K562 (cell line): ENCODE results near the gene PPP4R3B. TPM values are rescaled to one million over a fixed set of nuclear protein-coding genes. Genes with fewer than 3 reads are reported as not detected.

Source experiments
- ATAC-seq: fragments of 200-7000 bp; cut with Tn5 transposase; 3 replicates; pipeline ENCODE4 v1.9.1; 2020; ENCODE audit warnings: moderate library complexity
- BruUV-seq: library from RNA; stranded (reverse); fragments of 400-500 nt; replicated peaks from 2 replicates; lab custom pipeline; 2021; lab: Mats Ljungman, UMichigan
- CTCF ChIA-PET: fragments of 300-600 bp; formaldehyde crosslinking; extraction: SDS; loops from one replicate; lab custom pipeline; 2021; ENCODE audit warnings: low intra/inter-chr PET ratio; lab: Yijun Ruan, JAX
- POLR2A ChIA-PET: fragments of 300-600, 350-650 bp; sonication (Branson Sonifier 250); formaldehyde crosslinking; extraction: SDS; loops from one replicate; lab custom pipeline; 2021; ENCODE audit warnings: antibody characterized with exemption, inconsistent platforms; lab: Yijun Ruan, JAX
- DNase-seq, 4 experiments: peaks; one replicate each; pipeline versions ENCODE4 v3.0.0 to v3.0.0-alpha.2; 2011 to 2018; ENCODE audit warnings: low spot score in 3 of 4, mixed read lengths in 3 of 4; ENCODE audit errors: extremely low read depth in 1 of 4
- FAIRE-seq: peaks from 2 replicates; lab custom pipeline; 2011; peaks lifted over from hg19 to GRCh38; lab: Jason Lieb, UNC
- H2AFZ ChIP-seq: 2 replicates; pipeline ENCODE4 v1.6.0; 2011; ENCODE audit warnings: low read depth, low read length, control low read depth, inconsistent platforms
- H3K27ac ChIP-seq: fragments of 200-600 bp; 3 replicates; pipeline ENCODE4 v1.8.0; 2011; ENCODE audit warnings: low read depth, mild to moderate bottlenecking, control low read depth, inconsistent platforms, low read length, moderate library complexity, mixed read lengths; ENCODE audit errors: extremely low read depth
- H3K27me3 ChIP-seq, 2 experiments: fragments of 300-600 bp in 1 of 2; 2 replicates in 1 of 2; 3 replicates in 1 of 2; pipeline versions ENCODE4 v1.6.0 to v1.8.0; 2011; ENCODE audit warnings: inconsistent platforms in 2 of 2, low read length in 2 of 2, mild to moderate bottlenecking in 1 of 2, mixed read lengths in 1 of 2, moderate library complexity in 1 of 2; ENCODE audit not compliant: control insufficient read depth in 2 of 2, insufficient read depth in 2 of 2
- H3K36me3 ChIP-seq: fragments of 300-600 bp; 3 replicates; pipeline ENCODE4 v1.8.0; 2011; ENCODE audit warnings: mild to moderate bottlenecking, low read length, inconsistent platforms; ENCODE audit not compliant: control insufficient read depth, insufficient read depth
- H3K4me1 ChIP-seq, 2 experiments: fragments of 200-600 bp in 1 of 2; replicated peaks in 1 of 2; 2 replicates in 1 of 2; 3 replicates in 1 of 2; pipeline versions ENCODE4 v1.5.1 to v1.8.0; 2011; ENCODE audit warnings: inconsistent platforms in 2 of 2, low read length in 2 of 2, mild to moderate bottlenecking in 1 of 2, mixed read lengths in 1 of 2, moderate library complexity in 1 of 2; ENCODE audit not compliant: control insufficient read depth in 2 of 2, insufficient read depth in 2 of 2
- H3K4me2 ChIP-seq: 2 replicates; pipeline ENCODE4 v1.6.1; 2011; ENCODE audit warnings: low read length, control low read depth, inconsistent platforms, mixed read lengths; ENCODE audit not compliant: insufficient read depth
- H3K4me3 ChIP-seq: fragments of 200-600 bp; sonication (generic), shearing (Covaris generic); 2 replicates; pipeline ENCODE4 v1.5.1; 2016; ENCODE audit warnings: control low read depth, inconsistent platforms
- H3K79me2 ChIP-seq: fragments of 200-600 bp; 3 replicates; pipeline ENCODE4 v1.8.0; 2011; ENCODE audit warnings: low read length, inconsistent platforms; ENCODE audit not compliant: control insufficient read depth, insufficient read depth
- H3K9ac ChIP-seq, 2 experiments: 2 replicates each; pipeline versions ENCODE4 v1.6.0 to v1.6.1; 2011; ENCODE audit warnings: low read depth in 2 of 2, low read length in 2 of 2, control low read depth in 1 of 2, inconsistent platforms in 1 of 2, mild to moderate bottlenecking in 1 of 2, mixed read lengths in 1 of 2; ENCODE audit not compliant: insufficient read depth in 1 of 2
- H3K9me1 ChIP-seq: one replicate; pipeline ENCODE4 v1.6.0; 2011; ENCODE audit warnings: inconsistent platforms, mild to moderate bottlenecking, low read length, moderate library complexity; ENCODE audit not compliant: control insufficient read depth, insufficient read depth
- H3K9me3 ChIP-seq: replicated peaks from 2 replicates; pipeline ENCODE4 v1.5.1; 2011; ENCODE audit warnings: low read depth, low read length, inconsistent platforms; ENCODE audit not compliant: control insufficient read depth, insufficient read depth
- H4K20me1 ChIP-seq: replicated peaks from 2 replicates; pipeline ENCODE4 v1.6.1; 2011; ENCODE audit warnings: low read length, inconsistent platforms, mixed read lengths; ENCODE audit not compliant: control insufficient read depth, insufficient read depth
- CGGBP1 ChIP-seq: fragments of 250-450 bp; sonication (Bioruptor Pico); IDR thresholded peaks from 2 replicates; pipeline ENCODE4 v1.9.0; 2021; ENCODE audit warnings: mild to moderate bottlenecking
- CHD2 ChIP-seq: IDR thresholded peaks from 2 replicates; pipeline ENCODE4 v1.6.1; 2011; ENCODE audit warnings: low read depth, low read length
- CREB3L1 ChIP-seq: fragments of 450-650 bp; IDR thresholded peaks from 2 replicates; pipeline ENCODE4 v1.6.1; 2014; ENCODE audit warnings: low read depth, mild to moderate bottlenecking, moderate library complexity, borderline replicate concordance
- DDX20 ChIP-seq: fragments of 450-650 bp; IDR thresholded peaks from 2 replicates; pipeline ENCODE4 v1.6.1; 2016; ENCODE audit warnings: missing genetic modification characterization, low read depth, mild to moderate bottlenecking, missing compliant biosample characterization, moderate library complexity
- HDAC1 ChIP-seq, 2 experiments: fragments of 450-650 bp; IDR thresholded peaks; 2 replicates each; pipeline ENCODE4 v1.6.1; 2016 to 2017; ENCODE audit warnings: inconsistent platforms in 1 of 2, mild to moderate bottlenecking in 1 of 2, moderate library complexity in 1 of 2
- IFI16 ChIP-seq: fragments of 250-450 bp; sonication (Bioruptor Pico); IDR thresholded peaks from 2 replicates; pipeline ENCODE4 v2.1.2; 2022; ENCODE audit warnings: mild to moderate bottlenecking, inconsistent platforms
- KAT8 ChIP-seq: fragments of 450-650 bp; IDR thresholded peaks from 2 replicates; pipeline ENCODE4 v1.6.1; 2016; ENCODE audit warnings: low read depth, mild to moderate bottlenecking
- KLF13 ChIP-seq: fragments of 450-650 bp; IDR thresholded peaks from 2 replicates; pipeline ENCODE4 v1.6.1; 2016; ENCODE audit warnings: missing genetic modification characterization, low read depth, mild to moderate bottlenecking, missing compliant biosample characterization, moderate library complexity, borderline replicate concordance
- MCM3 ChIP-seq: fragments of 450-650 bp; IDR thresholded peaks from 2 replicates; pipeline ENCODE4 v1.6.1; 2016
- PHB ChIP-seq: fragments of 250-450 bp; sonication (Bioruptor Pico); IDR thresholded peaks from 2 replicates; pipeline ENCODE4 v1.5.0; 2021
- PTTG1 ChIP-seq: fragments of 450-650 bp; IDR thresholded peaks from 2 replicates; pipeline ENCODE4 v1.6.1; 2016; ENCODE audit warnings: low read depth, mild to moderate bottlenecking, missing genetic modification characterization, missing compliant biosample characterization
- RBM25 ChIP-seq: fragments of 200-400 bp; formaldehyde crosslinking; IDR thresholded peaks from 2 replicates; pipeline ENCODE4 v1.6.1; 2018; ENCODE audit warnings: low read length, low read depth, moderate library complexity; ENCODE audit not compliant: severe bottlenecking
- SIN3B ChIP-seq: fragments of 450-650 bp; IDR thresholded peaks from 2 replicates; pipeline ENCODE4 v1.6.1; 2017; ENCODE audit warnings: low read depth, mild to moderate bottlenecking, moderate library complexity
- TCF7 ChIP-seq: sonication (generic); IDR thresholded peaks from 2 replicates; pipeline ENCODE4 v1.6.1; 2016; ENCODE audit warnings: antibody characterized with exemption, borderline replicate concordance
- ZBTB33 ChIP-seq: sonication (generic); formaldehyde crosslinking; IDR thresholded peaks from 2 replicates; pipeline ENCODE4 v1.8.1; 2023; ENCODE audit warnings: mild to moderate bottlenecking, missing genetic modification reagents
- ZFX ChIP-seq: sonication (generic); formaldehyde crosslinking; IDR thresholded peaks from 2 replicates; pipeline ENCODE4 v1.8.0; 2022; ENCODE audit warnings: mild to moderate bottlenecking, missing genetic modification reagents, moderate library complexity
- ZNF121 ChIP-seq: sonication (generic); formaldehyde crosslinking; conservative IDR thresholded peaks from 2 replicates; pipeline ENCODE4 v1.8.0; 2022; ENCODE audit warnings: missing genetic modification reagents
- ZNF124 ChIP-seq: sonication (generic); formaldehyde crosslinking; IDR thresholded peaks from 2 replicates; pipeline ENCODE4 v1.8.1; 2022; ENCODE audit warnings: missing genetic modification reagents
- ZNF511 ChIP-seq: sonication (generic); formaldehyde crosslinking; IDR thresholded peaks from 2 replicates; pipeline ENCODE4 v1.8.0; 2022; ENCODE audit warnings: mild to moderate bottlenecking, missing genetic modification reagents
- WGBS: fragments of 100-300 bp; shearing (Covaris generic); methylation state at CpG from one replicate; pipeline ENCODE4 v1.1.6; 2016; ENCODE audit warnings: low coverage, mixed read lengths; ENCODE audit not compliant: insufficient coverage; ENCODE audit errors: missing lambda C conversion rate; 5-methylcytosine and 5-hydroxymethylcytosine counted together
- in situ Hi-C: fragments of 300-500 bp; cut with MboI; formaldehyde crosslinking; loops from 4 replicates; pipeline ENCODE4 v1.15.0; 2018; ENCODE audit warnings: inconsistent platforms, mixed read lengths
- intact Hi-C: fragments of 100-400 bp; cut with micrococcal nuclease; formaldehyde crosslinking; loops from 2 replicates; pipeline ENCODE4 v1.14.2; 2022
- polyA plus RNA-seq, 8 experiments: library from polyadenylated mRNA; depleted of rRNA in 4 of 8; stranded (reverse) in 5 of 8; unstranded in 3 of 8; fragments of >200 nt; fragmentation: Nextera tagmentation in 2 of 8; fragmentation: Illumina TruSeq in 1 of 8; extraction: Ambion mirVana in 2 of 8; extraction: Trizol in 1 of 8; gene quantifications; 2 replicates each; pipeline versions ENCODE4 v1.2.1 to v1.2.3, GENCODE V29; 2011 to 2014; ENCODE audit warnings: inconsistent platforms in 1 of 8, missing spikeins in 1 of 8
- total RNA-seq, 7 experiments: library from RNA; depleted of rRNA in 6 of 7; stranded (reverse); fragments of >200 nt in 6 of 7; fragmentation: Illumina TruSeq in 2 of 7; extraction: Trizol in 2 of 7; gene quantifications; 2 replicates each; pipeline versions ENCODE4 v1.2.1 to v1.2.3, GENCODE V29; 2011 to 2021; ENCODE audit warnings: low replicate concordance in 1 of 7

Gene PPP4R3B
- total and polyA plus RNA-seq, 9 of the 15 experiments (the other 6 are each of a cell fraction or from before 2014, with no cell fraction given) = 13.2 to 59.2 (median 41.9) TPM

GRCh38 chr2:55616551-55617174 is 759 bp downstream of the PPP4R3B start (continued):
- TF ChIP-seq CREB3L1 (0 out of 2 replicates have a peak, but pooled peaks have one; percentile 36), ZFX (CRISPR knock-in tag) (no peak), KLF13 (tag) (no peak), HDAC1 (IDR thresholded peaks at IDR 0.05) (peak in 1 of 2 experiments; percentile 23; a peak in 1 of 4 replicates)

- Histone ChIP-seq H4K20me1 (no peaks in the 10 kb centered on the region; the same call in 1 of the 2 replicates), H3K9ac (no peak overlapping the region), H3K9me1 (no peaks in the 10 kb centered on the region), H2AFZ (no peak overlapping the region), H3K9me3 (no peaks in the 10 kb centered on the region), H3K4me2 (no peak overlapping the region), H3K36me3 (peaks cover 52% of the 10 kb centered on the region), H3K27me3 (no peaks in the 10 kb centered on the region), H3K4me1 (peaks cover 5 to 20% of the 10 kb centered on the region in 2 experiments; a peak in 3 of 5 replicates), H3K79me2 (peaks cover 95% of the 10 kb centered on the region), H3K27ac (no peak overlapping the region), H3K4me3 (no peak overlapping the region)
- intact Hi-C loops = no loop called here
- in situ Hi-C loops = no loop called here
- ChIA-PET CTCF (no interaction called here), POLR2A (no interaction called here)
- DNase-seq = no peak
- FAIRE-seq = no peak
- BruUV-seq = no TSS peak
- ATAC-seq = no peak
- 73% methylated on average over 1 of the region's 1 CpG for WGBS
- TF ChIP-seq RBM25 = peak; percentile 40
- TF ChIP-seq DDX20 (tag) = no peak
- no peak for TF ChIP-seq PTTG1
- TF ChIP-seq CGGBP1 (CRISPR knock-in tag) = no peak
- TF ChIP-seq ZNF121 (CRISPR knock-in tag) = peak; percentile 55
- no peak for TF ChIP-seq KAT8
- TF ChIP-seq TCF7 = no peak
- no peak for TF ChIP-seq CHD2
- 0 out of 2 replicates have a peak, but pooled peaks have one; percentile 30 for TF ChIP-seq ZBTB33 (CRISPR knock-in tag)
- no peak for TF ChIP-seq PHB (CRISPR knock-in tag)
- TF ChIP-seq ZNF124 (CRISPR knock-in tag) = no peak
- no peak for TF ChIP-seq SIN3B
- TF ChIP-seq MCM3 = no peak
- TF ChIP-seq ZNF511 (CRISPR knock-in tag) = no peak
- TF ChIP-seq IFI16 (CRISPR knock-in tag) = no peak
Observed at GRCh38 chr2:55611997-55612396, 5.4 kb downstream of the PPP4R3B start.
